GM21526 (cell line): Measurements from ENCODE around the gene CELSR1.

Experiments used
- ATAC-seq: cut with Tn5 transposase; IDR thresholded peaks from one replicate; pipeline ENCODE4 v1.9.1; 2021; ENCODE audit warnings: moderate library complexity; ENCODE audit not compliant: unreplicated experiment, low FRiP score

CELSR1 gene

DNA sequence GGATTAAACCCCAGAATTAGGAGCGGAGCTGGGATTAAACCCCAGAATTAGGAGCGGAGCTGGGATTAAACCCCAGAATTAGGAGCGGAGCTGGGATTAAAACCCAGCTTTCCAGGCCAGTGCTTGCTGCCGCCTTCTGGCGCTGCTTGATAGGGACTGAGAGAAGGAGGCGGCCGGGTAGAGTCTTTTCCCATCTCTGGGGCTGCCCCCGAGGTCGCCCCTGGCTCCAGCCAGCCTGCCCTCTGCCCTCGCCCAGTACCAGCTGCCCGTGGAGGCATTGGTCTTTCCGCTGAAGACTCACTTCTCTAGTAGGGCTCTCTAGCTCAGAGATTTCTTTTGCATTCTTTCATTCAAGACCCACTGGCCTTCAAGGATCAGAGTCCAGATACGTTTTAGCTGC lies 196.7 kb downstream of the CELSR1 start:
- ATAC-seq: no peak

DNA sequence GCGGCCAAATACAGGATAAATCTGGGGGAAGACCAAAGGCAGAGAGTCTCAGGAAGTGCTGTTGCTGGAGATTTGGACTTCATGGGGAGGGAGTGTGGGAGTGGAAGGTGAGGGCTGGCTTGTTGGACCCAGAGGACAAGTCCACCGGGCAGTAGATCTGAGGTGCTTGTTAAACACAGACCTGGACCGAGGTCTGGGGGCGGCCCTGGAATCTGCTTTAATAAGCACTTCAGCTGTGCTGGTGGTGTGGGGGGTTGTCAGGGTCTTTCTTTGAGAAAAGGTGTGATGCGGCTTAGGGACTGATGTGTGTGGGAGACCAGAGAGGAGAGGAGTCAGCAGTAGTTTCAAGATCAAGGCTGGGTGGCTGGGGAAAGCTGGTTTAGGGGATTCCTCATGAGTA lies 197.5 kb downstream of the CELSR1 start:
- ATAC-seq: no peak

DNA sequence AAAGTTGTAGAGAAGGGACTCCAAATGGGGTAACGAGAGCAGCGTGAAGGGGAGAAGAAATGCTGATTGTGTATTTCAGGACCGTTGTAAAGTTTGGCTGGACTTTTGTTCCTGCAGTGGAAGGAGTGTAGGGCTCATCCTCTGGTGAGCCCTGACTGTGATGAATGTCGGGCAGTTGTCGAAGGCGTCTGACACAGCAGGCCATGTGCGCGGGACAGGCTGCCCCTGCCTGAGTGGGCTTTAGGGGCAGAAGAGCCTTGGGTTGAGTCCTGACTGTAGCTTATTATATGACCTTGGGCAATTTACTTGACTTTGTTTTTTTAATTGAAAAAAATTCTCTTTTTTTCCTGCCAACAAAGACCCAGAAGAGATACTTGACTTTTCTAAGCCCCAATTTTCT lies 198.8 kb downstream of the CELSR1 start:
- ATAC-seq: no peak

DNA sequence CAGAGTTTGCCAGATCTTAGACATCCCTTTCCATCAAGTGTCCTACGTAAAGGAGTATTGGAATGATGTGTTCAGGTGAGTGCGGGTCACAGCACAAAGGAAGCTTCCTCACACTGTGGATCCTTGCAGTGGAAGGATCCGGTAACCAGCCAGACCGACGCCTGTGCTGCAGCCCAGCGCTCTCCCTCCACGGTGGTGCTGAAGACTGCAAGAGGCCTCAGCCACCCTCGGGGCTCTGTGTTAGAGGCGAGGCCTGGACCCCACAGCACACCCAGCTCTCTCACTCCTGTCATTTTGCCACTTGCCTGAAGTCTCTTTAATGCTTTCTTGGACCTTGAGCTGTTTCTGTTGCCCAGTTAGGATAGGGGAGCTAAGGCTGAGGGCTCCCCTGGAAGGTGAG lies 199.6 kb downstream of the CELSR1 start:
- ATAC-seq: no peak

DNA sequence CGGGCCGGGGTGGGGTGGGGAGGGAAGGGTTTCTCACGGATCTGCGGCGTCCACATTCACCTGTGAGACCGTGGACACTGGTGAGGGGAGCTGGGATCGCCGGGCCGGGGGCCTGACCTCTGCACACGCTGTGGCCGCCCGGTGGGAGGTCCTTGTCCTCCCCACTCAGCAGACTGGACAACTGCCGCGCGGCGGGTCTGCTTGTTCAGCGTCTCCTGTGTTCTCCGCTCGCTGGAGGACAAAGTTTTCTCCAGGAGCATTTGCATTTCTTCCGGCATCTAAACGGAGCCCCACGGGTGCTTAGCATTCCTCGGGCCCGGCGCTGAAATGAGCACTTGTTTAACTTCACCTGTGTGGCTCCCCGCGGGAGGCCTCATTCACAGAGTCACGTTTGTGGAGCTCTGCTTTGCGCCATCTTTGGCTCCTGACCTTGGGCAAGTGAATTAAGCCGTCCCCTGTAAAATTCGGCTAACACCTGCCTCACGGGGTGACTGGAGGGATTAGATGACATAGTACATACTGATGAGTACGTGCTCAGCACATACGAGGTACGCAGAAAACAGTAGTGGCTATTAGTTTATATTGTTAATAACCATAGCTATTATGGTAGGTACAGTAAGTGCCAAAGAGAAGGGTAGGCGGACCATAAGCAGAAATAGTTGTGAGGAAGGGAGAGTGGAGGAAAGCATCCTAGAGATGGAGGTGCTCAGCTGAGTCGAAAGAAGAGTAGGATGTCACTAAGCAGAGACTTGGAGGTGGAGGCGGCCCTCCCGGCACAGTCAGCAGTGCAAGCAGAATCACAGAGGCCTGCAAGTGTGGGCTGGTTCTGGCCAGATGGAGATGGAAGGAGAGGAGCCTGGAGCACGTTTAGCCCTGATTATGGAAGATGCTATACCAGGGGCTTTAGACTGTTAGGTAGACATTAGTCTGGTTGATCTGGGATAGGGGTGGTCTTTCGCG lies 201.0 kb downstream of the CELSR1 start:
- ATAC-seq: peak; percentile 13

DNA sequence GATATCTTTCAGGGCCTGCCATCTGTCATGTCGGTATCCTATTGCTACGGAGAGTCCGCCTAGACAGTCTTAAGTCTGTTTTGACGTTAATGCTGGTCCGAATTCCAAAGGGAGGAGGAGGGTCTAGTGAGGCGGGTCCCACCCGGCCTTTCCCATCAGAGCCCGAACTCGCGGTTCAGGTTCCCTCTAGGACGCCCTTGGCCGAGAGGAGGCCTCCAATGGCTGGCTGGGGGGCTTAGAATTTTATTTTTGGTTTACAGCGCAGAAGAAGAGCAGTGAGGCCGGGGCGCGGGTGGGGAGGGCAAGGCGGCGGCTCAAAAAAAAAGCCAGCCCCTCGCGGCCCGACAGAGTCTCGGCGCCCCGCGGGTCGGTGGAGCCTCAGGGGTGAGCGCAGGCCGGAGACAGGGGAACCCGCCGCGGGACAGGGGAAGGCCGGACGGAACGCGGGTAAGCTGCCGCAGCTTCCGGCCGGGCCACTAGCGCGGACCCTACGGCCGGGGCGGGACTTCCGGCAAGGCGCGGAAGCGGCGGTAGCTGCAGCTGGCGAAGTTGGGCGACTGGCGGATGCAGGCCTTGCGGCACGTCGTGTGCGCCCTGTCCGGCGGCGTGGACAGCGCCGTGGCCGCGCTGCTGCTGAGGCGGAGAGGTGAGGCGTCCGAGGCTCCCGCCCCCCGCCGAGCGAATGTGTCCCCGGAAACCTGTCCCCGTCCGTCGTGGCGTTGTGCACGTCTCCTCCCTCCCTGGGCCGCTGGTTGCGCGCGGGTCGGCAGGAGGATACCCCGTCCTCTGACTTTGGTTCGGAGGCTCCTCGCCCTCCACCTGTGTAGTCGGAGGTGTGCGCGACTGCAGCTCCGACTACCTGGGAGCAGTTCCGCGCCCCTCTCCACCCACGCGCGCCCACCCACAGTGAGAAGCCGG lies 202.0 kb downstream of the CELSR1 start, which contains the start of gene TRMU:
TSS of gene TRMU (plus strand) at position 514 of the 918 bp plus-strand sequence. CDS start at position 565, 51 bp downstream.
- ATAC-seq: peak; percentile 64

DNA sequence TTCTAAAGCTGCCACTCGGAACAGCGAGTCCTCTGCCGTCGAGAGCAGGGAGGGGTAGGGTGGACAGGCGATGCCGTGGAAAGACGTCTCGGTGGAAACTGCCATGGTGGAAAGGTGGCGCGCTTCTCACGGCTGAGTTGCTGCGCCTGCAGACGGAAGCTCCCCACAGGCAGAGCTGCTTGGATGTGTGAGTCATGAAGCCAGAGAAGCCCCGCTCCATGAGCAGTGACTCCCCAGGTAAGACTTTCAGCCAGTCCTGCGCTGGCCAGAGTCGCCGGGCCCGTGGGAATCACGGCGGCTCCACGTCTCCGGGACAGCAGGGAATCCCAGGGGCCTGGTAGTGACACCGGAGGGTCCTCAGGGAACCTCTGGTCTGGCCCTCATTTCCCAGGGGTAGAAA lies 205.9 kb downstream of the CELSR1 start:
- ATAC-seq: no peak

DNA sequence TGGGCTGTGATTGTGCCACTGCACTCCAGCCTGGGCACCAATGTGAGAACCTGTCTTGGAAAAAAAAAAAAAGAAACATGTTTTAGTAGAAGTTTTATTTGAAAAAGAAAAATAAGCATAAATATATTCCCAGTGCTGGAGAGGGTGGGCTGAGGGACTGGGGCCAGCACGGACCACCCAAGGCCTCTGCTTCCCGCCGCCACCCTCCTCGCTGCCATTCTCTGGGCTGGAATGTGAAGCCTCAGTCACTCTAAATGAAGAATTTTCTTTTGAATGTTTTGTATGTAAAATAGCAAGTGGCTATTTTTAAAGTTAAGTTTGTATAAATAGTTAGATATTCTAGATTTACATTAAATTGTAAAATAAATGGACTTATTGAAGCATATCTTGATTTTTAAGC lies 207.0 kb downstream of the CELSR1 start:
- ATAC-seq: no peak

DNA sequence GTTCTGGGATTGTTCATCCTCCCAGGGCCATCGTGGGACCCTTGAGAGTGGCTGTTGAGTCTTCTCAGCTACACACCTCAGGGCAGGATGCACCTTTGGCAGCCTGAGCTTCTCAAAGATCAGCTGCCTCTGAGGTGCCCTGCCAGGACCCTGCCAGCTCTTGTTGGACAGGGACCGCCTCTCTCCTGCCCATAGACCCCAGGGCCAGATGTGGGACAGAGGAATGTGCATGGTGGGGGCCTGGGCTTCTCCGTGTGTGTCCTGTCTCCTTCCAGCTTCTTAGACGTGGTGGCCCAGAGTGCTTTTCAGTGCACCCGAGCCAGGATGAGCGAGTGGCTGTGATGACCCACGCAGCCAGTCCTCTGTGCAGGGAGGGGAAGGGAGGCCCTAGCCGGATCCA lies 207.8 kb downstream of the CELSR1 start:
- ATAC-seq: no peak

DNA sequence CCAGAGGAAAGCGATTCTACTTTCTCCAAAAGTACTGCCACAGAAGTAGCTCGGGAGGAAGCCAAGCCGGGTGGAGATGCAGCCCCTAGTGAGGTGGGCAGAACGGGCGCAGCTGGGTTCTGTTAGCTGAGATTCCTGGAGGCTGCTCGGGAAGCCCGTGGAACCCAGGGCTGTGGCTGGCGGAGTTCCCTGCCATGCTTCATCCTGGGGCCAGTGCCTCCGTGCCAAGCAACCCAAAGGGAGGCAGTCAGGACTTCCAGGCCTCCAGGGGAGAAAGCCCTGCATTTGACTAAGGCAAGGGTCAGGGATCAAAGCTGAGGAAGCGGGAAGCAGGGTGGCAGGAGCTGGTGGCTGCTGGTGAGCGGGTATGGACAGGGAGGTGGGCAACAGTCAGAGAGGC lies 208.6 kb downstream of the CELSR1 start:
- ATAC-seq: no peak

DNA sequence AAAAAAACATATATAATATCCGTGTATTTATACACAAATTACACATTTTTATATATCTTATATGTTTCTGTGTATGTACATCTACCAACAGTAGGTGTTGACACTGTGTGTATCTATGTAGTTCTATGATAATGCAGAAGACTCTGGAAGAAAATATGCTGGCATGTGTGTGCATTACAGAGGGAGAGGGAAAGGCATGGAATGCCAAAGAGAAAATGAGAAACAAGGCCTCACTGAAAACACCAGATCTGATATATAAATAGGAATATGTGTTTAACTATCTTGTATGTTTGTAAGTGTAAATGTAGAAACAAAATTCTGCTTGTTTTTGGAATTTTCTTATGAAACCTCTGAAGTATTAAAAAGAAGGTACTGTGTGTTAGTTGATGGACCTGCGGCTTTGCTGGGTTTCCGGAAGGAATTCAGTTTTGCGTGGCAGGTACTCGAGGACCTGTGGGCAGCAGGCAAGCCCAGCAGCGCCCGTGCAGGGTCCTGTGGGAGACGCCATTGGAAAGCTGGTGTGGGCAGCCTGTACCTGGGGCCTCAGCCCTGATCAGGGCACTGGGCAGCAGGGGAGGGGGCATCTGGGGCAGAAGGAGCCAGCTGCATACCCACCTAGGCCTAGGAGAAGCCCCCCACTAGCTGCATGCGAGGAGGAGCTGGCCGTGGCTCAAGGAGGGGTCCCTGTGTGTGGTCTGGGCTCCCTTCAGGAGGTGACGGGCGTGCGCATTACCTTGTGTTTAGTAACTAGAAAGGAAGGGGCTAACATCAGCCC lies 209.5 kb downstream of the CELSR1 start:
- ATAC-seq: no peak

DNA sequence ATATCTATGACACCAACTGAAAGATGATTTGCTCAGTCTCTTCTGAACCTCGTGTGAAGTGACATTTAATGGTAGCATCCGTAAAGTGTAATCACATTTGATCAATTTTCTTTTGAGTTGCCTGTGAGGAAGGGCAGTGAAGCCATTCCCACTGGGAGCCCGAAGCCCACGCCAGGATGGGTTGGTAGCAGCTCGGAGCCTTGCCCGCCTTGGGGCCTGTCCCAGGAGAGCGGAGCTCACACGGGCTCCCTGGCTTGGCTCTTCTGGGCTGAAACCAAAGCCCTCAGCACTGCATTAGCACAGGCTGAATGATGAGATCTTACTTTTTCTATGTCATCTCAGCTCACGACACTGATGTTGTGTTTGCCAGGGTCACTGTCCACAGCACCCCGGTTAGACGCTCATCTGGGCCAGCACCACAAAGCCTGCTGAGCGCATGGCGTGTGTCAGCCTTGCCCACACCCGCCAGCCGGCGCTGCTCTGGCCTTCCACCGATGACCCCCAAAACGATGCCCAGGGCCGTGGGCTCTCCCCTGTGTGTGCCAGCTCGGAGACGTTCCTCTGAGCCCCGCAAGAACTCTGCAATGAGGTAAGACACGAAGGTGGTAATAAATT lies 211.2 kb downstream of the CELSR1 start:
- ATAC-seq: no peak

DNA sequence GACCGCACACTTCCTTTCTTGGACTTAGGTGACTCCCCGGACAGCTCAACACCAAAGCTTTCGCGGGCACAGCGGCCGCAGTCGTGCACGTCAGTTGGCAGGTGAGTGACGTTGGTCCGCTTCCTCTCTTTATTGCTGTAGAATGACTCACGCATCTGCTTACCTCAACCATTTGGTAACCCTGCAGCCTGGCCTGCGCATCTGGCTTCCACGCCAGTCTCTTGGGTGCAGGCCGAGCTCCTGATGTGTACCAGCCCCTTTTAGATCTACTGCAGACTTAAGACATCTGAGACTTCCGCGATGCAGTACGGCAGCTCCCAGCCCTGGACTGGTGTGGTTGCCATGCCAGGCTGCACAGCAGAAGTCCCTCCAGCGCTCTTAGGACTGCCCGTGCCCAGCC lies 214.3 kb downstream of the CELSR1 start:
- ATAC-seq: no peak

DNA sequence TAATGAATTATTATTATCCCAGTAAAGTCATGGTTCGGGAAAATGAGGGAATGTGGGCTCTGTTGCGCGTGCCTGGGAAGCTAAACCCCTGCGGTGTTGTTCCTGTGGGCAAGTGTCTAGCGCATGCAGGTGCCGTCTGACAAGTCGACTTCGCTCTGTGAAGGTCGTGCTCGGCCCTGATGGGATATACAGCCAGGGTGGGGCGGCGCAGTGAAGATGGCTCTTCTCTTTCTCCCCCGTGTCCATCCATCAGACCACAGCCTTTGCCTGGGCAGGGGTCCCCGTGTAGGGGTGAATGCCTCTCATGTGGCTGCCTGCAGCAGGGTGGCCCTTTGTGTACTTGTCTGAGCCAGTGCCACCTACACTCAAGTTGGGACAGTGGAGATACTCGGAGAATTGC lies 214.7 kb downstream of the CELSR1 start:
- ATAC-seq: no peak

DNA sequence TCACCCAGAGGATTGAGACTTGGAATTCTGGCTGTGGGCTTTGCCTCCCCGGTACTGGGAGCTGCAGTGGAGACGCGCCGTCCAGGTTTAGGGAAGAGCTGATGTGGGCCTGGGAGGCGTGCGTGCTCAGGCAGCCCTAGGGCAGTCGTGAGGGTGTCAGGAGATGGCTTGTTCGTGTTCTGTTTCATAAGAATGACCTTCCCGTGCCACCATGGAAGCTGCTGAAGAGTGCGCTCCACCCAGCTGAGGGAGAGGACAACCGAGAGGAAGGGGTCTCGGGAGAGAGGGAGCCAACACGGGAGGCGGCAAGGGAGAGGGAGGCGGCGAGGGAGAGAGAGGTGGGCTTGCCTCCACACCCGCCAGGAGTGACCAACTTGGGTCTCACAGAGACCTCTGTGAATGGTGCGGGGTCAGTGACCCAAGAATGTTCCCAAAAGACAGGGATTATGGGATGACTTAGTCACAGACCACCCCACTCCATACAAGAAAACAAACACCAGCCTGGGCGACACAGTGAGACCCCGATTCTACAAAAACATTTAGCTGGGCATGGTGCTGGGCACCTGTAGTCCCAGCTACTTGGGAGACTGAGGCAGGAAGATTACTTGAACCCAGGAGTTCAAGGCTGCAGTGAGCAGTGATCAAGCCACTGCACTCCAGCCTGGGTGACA lies 216.6 kb downstream of the CELSR1 start:
- ATAC-seq: no peak

DNA sequence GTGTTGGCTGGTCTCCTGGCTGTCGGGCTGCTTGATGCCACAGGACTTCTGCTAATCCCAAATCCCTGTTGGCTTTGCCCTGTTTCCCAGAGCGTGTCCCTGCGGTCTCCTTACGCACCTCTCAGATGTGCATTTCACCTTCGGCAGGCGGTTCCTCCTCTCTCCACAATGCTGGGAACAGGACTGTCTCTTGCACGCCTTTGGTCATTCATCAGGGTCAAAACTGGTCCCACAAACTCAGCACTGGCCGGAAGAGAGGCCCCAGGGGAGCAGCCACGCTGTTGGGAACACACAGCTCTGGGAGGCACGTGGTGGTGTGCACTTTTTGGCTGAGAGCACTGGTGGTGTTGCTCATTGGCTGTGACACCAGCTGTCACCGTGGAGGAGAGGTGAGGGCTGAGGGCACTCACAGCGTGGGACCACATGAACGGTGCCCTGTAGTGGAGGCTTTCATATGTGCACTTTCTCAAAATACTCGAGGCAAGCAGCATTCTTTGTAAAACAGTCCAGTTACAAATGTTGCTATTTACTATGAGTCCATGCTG lies 217.2 kb downstream of the CELSR1 start:
- ATAC-seq: no peak

DNA sequence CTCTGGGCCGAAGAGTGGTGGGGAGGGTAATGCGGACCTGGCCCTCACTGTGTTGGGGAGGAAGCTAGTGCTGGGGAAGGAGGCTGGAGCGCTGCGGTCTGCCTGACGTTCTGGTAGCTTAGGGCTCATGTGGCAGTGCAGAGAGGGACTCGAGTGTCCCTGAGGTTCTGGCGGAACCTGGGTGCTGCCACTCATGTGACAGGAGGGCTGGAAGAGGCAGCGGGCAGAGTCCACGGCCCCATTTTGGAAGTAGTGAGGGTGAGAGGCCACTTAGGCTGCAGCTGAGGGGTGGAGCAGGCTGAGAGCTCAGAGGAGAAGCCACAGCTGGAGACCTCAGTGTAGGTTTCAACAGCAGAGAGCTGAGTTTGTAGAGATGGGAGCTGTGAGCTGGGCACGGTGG lies 218.1 kb downstream of the CELSR1 start:
- no peak for ATAC-seq

DNA sequence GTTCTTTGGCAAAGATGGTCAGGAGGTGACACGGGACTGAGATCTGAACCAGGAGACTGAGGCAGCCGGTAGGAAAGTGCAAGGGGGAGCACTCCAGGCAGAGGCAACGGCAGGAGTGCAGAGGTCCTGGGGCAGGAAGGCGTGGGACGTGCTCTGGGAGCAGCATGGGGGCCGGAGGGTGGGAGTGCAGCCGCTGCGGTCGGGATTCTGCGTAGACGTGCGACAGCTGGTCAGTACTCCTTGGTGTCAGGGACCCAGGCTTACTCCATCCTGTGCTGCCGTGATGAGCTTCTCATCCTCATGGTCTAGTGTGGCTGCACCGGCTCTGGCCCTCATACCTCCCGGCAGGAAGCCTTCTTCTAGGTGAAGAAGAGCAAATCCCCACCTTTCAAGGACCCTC lies 218.8 kb downstream of the CELSR1 start:
- no peak for ATAC-seq

DNA sequence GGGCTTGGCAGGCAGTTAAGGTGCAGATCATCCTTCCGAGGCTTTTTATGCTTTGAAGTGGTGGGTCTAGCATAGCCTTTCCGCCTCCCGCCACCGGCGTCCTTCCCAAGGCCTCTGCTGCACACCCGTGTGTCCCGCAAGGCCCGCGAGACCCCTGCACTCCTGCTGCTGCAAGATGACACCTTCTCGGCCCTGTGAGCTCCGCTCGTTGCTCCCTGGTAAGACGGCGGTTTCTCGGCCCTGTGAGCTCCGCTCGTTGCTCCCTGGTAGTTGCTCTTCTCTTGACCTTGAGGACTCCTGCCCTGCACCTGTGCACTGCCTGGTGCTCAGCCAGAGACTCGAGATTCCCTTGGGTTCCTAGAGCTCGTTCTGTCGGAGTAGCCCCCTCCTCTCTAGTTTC lies 219.8 kb downstream of the CELSR1 start:
- no peak for ATAC-seq
